ENCODE measurements around the gene BABAM1.

DNA sequence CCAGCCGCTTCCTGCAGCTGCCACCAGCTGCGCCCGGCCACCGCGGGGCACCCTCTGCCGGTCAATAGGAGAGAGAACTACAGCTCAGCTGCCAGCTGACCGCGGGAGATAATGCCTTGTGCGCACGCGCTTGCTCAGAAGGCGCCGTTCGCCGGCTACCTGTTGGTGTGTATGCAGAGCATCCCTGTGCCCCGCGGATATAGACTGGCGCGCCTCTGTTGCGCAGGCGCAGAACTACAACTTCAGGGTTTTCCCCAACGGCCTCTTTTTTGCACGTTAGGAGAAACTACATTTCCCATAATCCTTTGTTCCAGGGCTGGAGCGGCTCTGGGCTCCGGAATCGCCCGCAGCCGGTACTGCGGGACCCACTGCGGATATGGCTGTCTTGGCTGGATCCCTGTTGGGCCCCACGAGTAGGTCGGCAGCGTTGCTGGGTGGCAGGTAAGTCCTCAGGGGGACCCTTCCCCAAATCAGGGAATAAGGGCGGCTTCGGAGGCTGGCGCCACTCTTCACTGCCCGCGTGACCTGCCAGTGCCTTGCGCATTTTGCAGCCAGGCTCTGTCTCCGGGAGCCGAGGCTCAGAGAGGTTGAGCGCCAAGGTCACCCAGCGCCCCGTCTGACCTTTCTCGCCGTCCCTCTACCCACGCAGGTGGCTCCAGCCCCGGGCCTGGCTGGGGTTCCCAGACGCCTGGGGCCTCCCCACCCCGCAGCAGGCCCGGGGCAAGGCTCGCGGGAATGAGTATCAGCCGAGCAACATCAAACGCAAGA is 38.5 kb downstream of the BABAM1 start, which contains the start of gene MRPL34:
- TF ChIP-seq, protein P1, sequence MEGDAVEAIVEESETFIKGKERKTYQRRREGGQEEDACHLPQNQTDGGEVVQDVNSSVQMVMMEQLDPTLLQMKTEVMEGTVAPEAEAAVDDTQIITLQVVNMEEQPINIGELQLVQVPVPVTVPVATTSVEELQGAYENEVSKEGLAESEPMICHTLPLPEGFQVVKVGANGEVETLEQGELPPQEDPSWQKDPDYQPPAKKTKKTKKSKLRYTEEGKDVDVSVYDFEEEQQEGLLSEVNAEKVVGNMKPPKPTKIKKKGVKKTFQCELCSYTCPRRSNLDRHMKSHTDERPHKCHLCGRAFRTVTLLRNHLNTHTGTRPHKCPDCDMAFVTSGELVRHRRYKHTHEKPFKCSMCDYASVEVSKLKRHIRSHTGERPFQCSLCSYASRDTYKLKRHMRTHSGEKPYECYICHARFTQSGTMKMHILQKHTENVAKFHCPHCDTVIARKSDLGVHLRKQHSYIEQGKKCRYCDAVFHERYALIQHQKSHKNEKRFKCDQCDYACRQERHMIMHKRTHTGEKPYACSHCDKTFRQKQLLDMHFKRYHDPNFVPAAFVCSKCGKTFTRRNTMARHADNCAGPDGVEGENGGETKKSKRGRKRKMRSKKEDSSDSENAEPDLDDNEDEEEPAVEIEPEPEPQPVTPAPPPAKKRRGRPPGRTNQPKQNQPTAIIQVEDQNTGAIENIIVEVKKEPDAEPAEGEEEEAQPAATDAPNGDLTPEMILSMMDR (IDR thresholded peaks at IDR 0.05), result peak; percentile 95
- TF ChIP-seq ZFX (IDR thresholded peaks at IDR 0.05; ENCODE audit: borderline replicate concordance), result no peak
